HG03139 (cell line): ENCODE measurements around the gene SPACA4.
"Not testable (repeated sequence)": the region's sequence is repeated elsewhere in the genome, so short reads cannot be mapped to it uniquely, and the experiment has no call there.

Experiments
- ATAC-seq: cut with Tn5 transposase; IDR thresholded peaks from one replicate; pipeline ENCODE4 v1.9.1; 2021; ENCODE audit not compliant: unreplicated experiment

The SPACA4 gene

DNA sequence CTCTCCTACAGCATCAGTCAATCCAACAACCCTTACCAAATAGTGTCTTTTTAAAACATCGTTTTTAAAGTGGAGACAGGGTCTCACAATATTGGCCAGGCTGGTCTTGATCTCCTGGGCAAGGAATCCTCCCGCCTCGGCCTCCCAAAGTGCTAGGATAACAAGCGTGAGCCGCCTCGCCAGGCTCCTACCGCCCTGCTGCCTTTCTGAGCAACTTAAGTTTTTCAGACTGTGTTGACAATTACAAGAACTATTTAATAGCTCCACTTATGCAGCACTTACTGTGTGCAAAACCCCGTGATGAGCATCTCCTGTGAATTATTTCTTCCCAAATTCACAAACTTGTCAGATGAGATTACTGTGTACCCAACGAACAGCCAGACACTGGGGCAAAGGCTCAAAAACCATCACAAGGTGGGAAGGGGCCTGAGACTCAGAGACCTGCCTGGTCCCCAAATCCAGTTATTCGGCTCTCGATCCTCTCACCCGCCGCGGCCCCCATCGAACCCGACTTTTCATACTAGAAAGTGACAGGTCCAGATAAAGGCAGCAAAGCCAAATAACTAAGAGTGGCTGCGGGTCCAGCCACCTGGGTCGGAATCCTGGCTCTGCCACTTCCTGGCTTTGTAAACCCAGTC, 11.9 kb downstream of the SPACA4 start:
- no peak for ATAC-seq

- peak; percentile 68 for ATAC-seq
Measured at GRCh38 chr19:48618916-48619691, 12.6 kb downstream of the SPACA4 start, which contains the start of the genes RPL18 and SPHK2. Gene RPL18, minus strand, starts transcription at chr19:48619178. Its CDS starts 35 bp downstream, at chr19:48619143. Gene SPHK2, plus strand, starts transcription at chr19:48619506. Its CDS starts 1,009 bp downstream, at chr19:48620515.

GRCh38 chr19:48619692-48620585, 13.4 kb downstream of the SPACA4 start:
- ATAC-seq, result no peak

DNA sequence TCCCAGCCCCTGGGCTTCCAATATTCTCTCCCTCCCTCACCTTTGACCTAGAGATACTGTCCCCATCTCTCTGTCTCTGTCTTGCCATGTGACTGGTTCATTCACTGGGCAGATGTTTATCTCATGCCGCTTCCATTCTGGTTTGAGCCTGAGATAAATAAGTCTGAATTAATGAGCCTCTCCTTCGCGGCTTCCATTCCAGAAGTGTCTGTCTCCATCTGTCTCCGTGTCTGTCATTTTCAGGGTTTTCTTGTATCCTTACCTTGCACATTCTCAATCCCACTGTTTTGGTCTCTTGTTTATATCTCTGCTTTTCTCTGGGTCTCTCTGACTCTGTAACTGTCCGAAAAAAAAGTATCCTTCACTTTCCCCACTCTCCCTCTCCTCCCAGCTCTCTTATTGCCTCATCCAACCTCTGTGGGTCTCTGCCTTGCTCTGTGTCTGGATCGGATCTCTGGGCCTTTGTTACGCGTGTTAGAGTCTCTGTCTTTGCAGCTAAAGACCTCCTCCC, 17.1 kb downstream of the SPACA4 start:
- no peak for ATAC-seq

DNA sequence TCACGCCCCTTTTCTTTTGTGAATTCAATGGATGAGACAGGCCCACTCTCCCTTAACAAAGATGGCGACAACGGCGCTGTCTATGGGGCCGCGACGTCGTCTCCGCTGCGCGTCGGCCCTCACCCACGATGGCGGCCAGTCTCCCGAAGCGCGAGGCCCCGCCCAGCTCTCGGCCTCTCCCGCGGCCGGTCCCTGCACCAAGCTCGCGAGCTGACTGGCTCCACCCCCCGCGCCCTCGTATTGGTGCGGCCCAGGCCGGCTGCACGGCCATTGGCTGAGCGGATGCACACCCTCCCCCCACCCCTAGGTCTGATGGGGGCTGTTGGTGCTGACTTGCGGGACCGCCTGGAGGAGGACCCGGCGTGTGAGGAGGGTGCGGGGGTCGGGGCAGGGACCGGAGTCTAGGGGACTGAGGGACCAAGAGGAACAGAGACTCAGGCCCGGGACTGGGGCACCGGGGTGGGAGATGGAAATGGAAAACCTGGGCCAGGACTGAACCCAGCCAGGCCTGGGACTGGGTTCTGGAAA, 17.6 kb downstream of the SPACA4 start:
- peak; percentile 52 for ATAC-seq

GRCh38 chr19:48624791-48625723, 18.5 kb downstream of the SPACA4 start:
- ATAC-seq, result no peak

DNA sequence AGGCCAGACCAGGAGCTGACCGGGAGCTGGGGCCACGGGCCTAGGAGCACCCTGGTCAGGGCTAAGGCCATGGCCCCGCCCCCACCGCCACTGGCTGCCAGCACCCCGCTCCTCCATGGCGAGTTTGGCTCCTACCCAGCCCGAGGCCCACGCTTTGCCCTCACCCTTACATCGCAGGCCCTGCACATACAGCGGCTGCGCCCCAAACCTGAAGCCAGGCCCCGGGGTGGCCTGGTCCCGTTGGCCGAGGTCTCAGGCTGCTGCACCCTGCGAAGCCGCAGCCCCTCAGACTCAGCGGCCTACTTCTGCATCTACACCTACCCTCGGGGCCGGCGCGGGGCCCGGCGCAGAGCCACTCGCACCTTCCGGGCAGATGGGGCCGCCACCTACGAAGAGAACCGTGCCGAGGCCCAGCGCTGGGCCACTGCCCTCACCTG, 19.4 kb downstream of the SPACA4 start:
- no peak for ATAC-seq

GRCh38 chr19:48627201-48627864, 20.8 kb downstream of the SPACA4 start:
- no peak for ATAC-seq

- no peak for ATAC-seq
Measured at GRCh38 chr19:48627865-48628314, 21.3 kb downstream of the SPACA4 start.

DNA sequence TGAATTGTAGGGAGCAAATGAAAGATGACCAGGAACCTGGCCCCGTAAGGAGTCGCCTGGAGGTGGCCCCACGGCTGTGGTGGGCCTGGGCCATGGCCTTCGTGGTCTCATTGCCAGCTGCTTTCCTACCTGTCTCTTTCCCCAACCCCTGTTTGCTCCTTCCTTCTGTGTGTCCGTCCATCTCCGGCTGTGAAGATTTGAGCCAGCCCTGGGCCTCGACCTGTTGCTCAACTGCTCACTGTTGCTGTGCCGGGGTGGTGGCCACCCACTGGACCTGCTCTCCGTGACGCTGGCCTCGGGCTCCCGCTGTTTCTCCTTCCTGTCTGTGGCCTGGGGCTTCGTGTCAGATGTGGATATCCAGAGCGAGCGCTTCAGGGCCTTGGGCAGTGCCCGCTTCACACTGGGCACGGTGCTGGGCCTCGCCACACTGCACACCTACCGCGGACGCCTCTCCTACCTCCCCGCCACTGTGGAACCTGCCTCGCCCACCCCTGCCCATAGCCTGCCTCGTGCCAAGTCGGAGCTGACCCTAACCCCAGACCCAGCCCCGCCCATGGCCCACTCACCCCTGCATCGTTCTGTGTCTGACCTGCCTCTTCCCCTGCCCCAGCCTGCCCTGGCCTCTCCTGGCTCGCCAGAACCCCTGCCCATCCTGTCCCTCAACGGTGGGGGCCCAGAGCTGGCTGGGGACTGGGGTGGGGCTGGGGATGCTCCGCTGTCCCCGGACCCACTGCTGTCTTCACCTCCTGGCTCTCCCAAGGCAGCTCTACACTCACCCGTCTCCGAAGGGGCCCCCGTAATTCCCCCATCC, 22.1 kb downstream of the SPACA4 start:
- ATAC-seq, result no peak

DNA sequence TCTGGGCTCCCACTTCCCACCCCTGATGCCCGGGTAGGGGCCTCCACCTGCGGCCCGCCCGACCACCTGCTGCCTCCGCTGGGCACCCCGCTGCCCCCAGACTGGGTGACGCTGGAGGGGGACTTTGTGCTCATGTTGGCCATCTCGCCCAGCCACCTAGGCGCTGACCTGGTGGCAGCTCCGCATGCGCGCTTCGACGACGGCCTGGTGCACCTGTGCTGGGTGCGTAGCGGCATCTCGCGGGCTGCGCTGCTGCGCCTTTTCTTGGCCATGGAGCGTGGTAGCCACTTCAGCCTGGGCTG, 22.7 kb downstream of the SPACA4 start:
- ATAC-seq, result no peak

DNA sequence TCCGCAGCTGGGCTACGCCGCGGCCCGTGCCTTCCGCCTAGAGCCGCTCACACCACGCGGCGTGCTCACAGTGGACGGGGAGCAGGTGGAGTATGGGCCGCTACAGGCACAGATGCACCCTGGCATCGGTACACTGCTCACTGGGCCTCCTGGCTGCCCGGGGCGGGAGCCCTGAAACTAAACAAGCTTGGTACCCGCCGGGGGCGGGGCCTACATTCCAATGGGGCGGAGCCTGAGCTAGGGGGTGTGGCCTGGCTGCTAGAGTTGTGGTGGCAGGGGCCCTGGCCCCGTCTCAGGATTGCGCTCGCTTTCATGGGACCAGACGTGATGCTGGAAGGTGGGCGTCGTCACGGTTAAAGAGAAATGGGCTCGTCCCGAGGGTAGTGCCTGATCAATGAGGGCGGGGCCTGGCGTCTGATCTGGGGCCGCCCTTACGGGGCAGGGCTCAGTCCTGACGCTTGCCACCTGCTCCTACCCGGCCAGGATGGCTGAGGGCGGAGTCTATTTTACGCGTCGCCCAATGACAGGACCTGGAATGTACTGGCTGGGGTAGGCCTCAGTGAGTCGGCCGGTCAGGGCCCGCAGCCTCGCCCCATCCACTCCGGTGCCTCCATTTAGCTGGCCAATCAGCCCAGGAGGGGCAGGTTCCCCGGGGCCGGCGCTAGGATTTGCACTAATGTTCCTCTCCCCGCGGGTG, 23.2 kb downstream of the SPACA4 start:
- no peak for ATAC-seq

- ATAC-seq, result no peak
Measured at GRCh38 chr19:48630296-48631063, 23.9 kb downstream of the SPACA4 start.

GRCh38 chr19:48631225-48631624, 24.7 kb downstream of the SPACA4 start:
- ATAC-seq, result no peak

GRCh38 chr19:48632286-48632685, 25.7 kb downstream of the SPACA4 start:
- not testable (repeated sequence) for ATAC-seq

DNA sequence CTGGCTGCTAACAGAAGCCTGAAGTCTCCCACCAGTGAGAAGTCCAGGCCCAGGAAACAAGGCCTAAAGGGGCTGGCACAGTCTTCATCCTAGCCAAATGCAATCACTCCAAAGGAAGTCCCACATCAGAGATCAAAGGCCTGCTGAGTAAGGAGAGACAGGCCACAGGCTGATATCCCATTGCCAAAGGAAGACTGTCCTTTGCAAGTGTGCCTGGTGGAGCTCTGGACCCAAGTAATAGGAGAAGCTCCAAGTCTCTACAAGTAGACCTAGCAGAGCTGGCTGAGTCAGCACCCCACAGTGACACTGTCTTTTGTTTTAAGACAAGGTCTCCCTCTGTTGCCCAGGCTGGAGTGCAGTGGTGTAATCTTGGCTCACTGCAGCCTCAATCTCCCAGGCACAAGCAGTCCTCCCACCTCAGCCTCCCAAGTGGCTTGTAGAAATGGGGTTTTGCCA, 26.2 kb downstream of the SPACA4 start:
- ATAC-seq, result no peak
